OCI-LY1 (cell line): ENCODE measurements around the gene ZNF579.
"Not testable (repeated sequence)": the region's sequence is repeated elsewhere in the genome, so short reads cannot be mapped to it uniquely, and the experiment has no call there.

ENCODE experiments used
- H2AFZ ChIP-seq: fragments of 200-600 bp; sonication (generic), shearing (Covaris generic); 2 replicates; pipeline ENCODE4 v1.6.0; 2014; ENCODE audit warnings: antibody characterized with exemption, mild to moderate bottlenecking, low read length
- H3F3A ChIP-seq: fragments of 200-600 bp; sonication (generic), shearing (Covaris generic); 2 replicates; pipeline ENCODE4 v1.6.0; 2014; ENCODE audit warnings: mild to moderate bottlenecking, antibody characterized with exemption, low read length, moderate library complexity; ENCODE audit not compliant: insufficient read depth
- H3K27ac ChIP-seq: fragments of 200-600 bp; sonication (generic); 2 replicates; pipeline ENCODE4 v1.5.1; 2014; ENCODE audit warnings: low read length, mixed run types, mild to moderate bottlenecking, low read depth; ENCODE audit not compliant: poor library complexity, severe bottlenecking
- H3K27me3 ChIP-seq: fragments of 200-600 bp; sonication (generic); 2 replicates; pipeline ENCODE4 v1.6.0; 2014; ENCODE audit warnings: antibody characterized with exemption, mild to moderate bottlenecking, low read length, moderate library complexity; ENCODE audit not compliant: insufficient read depth
- H3K36me3 ChIP-seq: fragments of 200-600 bp; sonication (generic); 2 replicates; pipeline ENCODE4 v1.6.1; 2014; ENCODE audit warnings: mild to moderate bottlenecking, antibody characterized with exemption, low read length, moderate library complexity, mixed read lengths; ENCODE audit not compliant: insufficient read depth
- H3K4me1 ChIP-seq: fragments of 200-600 bp; sonication (generic); 2 replicates; pipeline ENCODE4 v1.5.1; 2014; ENCODE audit warnings: mild to moderate bottlenecking, low read length, moderate library complexity; ENCODE audit not compliant: insufficient read depth, severe bottlenecking
- H3K4me2 ChIP-seq: fragments of 200-600 bp; sonication (generic), shearing (Covaris generic); 2 replicates; pipeline ENCODE4 v1.6.1; 2014; ENCODE audit warnings: low read length
- H3K4me3 ChIP-seq: fragments of 200-600 bp; sonication (generic); 2 replicates; pipeline ENCODE4 v1.5.1; 2014; ENCODE audit warnings: low read length, low read depth, mild to moderate bottlenecking, mixed read lengths; ENCODE audit not compliant: poor library complexity, severe bottlenecking
- H3K79me2 ChIP-seq: fragments of 200-600 bp; shearing (Covaris generic); 2 replicates; pipeline ENCODE4 v1.6.1; 2016; ENCODE audit warnings: mixed run types, low read length, mixed read lengths; ENCODE audit not compliant: insufficient read depth
- H3K9ac ChIP-seq: fragments of 200-600 bp; sonication (generic), shearing (Covaris generic); 2 replicates; pipeline ENCODE4 v1.6.1; 2014; ENCODE audit warnings: mild to moderate bottlenecking, low read length, mixed read lengths
- H3K9me2 ChIP-seq: fragments of 200-600 bp; sonication (generic), shearing (Covaris generic); 2 replicates; pipeline ENCODE4 v1.6.1; 2014; ENCODE audit warnings: low read depth, mild to moderate bottlenecking, low read length, mixed read lengths
- H3K9me3 ChIP-seq: fragments of 200-600 bp; shearing (Covaris generic); 2 replicates; pipeline ENCODE4 v1.6.1; 2014; ENCODE audit warnings: low read length, mixed read lengths
- H4K20me1 ChIP-seq: fragments of 200-600 bp; sonication (generic), shearing (Covaris generic); 2 replicates; pipeline ENCODE4 v1.6.0; 2016; ENCODE audit warnings: mild to moderate bottlenecking, low read length; ENCODE audit not compliant: insufficient read depth
- EZH2 ChIP-seq: fragments of 200-600 bp; sonication (generic), shearing (Covaris generic); IDR thresholded peaks from 2 replicates; pipeline ENCODE4 v1.8.0; 2017; ENCODE audit warnings: borderline replicate concordance, mixed run types, mild to moderate bottlenecking, antibody characterized with exemption, low read length, moderate library complexity, mixed read lengths
- TF ChIP-seq, protein P1 (sequence below): fragments of 200-600 bp; sonication (generic), shearing (Covaris generic); IDR thresholded peaks from 2 replicates; pipeline ENCODE4 v1.5.1; 2017; ENCODE audit warnings: mild to moderate bottlenecking, antibody characterized with exemption, low read length, moderate library complexity, mixed read lengths

The ZNF579 gene

DNA sequence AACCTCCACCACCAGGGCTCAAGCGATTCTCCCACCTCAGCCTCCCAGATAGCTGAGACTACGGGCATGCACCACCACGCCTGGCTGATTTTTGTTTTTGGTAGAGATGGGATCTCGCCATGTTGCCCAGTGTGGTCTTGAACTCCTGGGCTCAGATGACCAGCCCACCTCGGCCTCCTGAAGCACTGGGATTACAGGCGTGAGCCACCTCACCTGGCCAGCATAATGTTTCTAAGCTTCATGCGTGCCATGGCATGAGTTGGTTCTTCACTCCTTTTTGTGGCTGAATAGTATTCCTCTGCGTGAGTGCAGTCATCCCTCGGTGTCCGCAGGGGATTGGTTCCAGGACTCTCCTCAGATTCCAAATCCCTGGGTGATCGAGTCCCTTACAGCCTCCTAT lies 4.2 kb upstream of the ZNF579 start:
- Histone ChIP-seq H3K27ac (no peak overlapping the region), H2AFZ (no peak overlapping the region), H3K36me3 (no peaks in the 10 kb centered on the region), H4K20me1 (no peaks in the 10 kb centered on the region), H3F3A (no peaks in the 10 kb centered on the region), H3K4me2 (no peak overlapping the region), H3K9ac (no peak overlapping the region), H3K9me3 (no peaks in the 10 kb centered on the region), H3K79me2 (no peaks in the 10 kb centered on the region), H3K4me3 (no peak overlapping the region), H3K27me3 (no peaks in the 10 kb centered on the region; the same call in 1 of the 2 replicates), H3K9me2 (no peaks in the 10 kb centered on the region), H3K4me1 (peaks cover 24% of the 10 kb centered on the region)
- no peak for TF ChIP-seq EZH2
- TF ChIP-seq, protein P1, sequence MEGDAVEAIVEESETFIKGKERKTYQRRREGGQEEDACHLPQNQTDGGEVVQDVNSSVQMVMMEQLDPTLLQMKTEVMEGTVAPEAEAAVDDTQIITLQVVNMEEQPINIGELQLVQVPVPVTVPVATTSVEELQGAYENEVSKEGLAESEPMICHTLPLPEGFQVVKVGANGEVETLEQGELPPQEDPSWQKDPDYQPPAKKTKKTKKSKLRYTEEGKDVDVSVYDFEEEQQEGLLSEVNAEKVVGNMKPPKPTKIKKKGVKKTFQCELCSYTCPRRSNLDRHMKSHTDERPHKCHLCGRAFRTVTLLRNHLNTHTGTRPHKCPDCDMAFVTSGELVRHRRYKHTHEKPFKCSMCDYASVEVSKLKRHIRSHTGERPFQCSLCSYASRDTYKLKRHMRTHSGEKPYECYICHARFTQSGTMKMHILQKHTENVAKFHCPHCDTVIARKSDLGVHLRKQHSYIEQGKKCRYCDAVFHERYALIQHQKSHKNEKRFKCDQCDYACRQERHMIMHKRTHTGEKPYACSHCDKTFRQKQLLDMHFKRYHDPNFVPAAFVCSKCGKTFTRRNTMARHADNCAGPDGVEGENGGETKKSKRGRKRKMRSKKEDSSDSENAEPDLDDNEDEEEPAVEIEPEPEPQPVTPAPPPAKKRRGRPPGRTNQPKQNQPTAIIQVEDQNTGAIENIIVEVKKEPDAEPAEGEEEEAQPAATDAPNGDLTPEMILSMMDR: no peak

DNA sequence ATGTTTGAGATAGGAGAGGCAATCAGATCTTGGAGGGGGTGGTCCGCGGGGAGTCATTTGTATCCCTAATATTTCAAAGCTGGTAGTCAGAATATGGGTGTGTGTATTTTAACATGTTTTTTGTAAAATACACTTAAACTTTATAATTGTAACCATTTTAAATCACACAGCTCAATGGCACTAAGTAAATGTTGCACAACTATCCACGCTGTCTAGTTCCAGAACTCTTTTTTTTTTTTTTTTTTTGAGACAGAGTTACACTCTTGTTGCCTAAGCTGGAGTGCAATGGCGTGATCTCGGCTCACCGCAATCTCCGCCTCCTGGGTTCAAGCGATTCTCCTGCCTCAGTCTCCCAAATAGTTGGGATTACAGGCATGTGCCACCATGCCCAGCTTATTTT lies 3.2 kb upstream of the ZNF579 start:
- not testable (repeated sequence) for H4K20me1 ChIP-seq, H3K9ac ChIP-seq, H3K36me3 ChIP-seq

DNA sequence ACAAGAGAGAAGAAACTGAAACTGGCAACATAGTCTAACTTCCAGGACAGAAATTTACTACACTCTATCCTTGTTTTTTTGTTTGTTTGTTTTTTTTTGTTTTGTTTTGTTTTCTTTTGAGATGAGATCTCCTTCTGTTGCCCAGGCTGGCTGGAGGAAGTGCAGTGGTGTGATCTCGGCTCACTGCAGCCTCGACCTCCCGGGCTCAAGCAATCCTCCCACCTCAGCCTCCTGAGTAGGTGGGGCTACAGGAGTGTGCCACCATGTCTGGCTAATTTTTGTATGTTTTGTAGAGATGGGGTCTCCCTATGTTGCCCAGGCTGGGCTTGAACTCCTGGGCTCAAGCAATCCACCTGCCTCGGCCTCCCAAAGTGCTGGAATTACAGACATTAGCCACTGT lies 1.6 kb upstream of the ZNF579 start:
- H3K4me1 ChIP-seq: peaks cover 30% of the 10 kb centered on the region
- H3K4me3 ChIP-seq, H2AFZ ChIP-seq, H3K79me2 ChIP-seq, H3K27me3 ChIP-seq, H3K9ac ChIP-seq, H3F3A ChIP-seq, H3K36me3 ChIP-seq, H3K9me3 ChIP-seq, H4K20me1 ChIP-seq, H3K27ac ChIP-seq, H3K9me2 ChIP-seq, H3K4me2 ChIP-seq: not testable (repeated sequence)

More for the DNA sequence above, 3.2 kb upstream of the ZNF579 start:
- peaks cover 30% of the 10 kb centered on the region for H3K4me1 ChIP-seq
- not testable (repeated sequence) for H3K27me3 ChIP-seq, H3F3A ChIP-seq, H3K9me3 ChIP-seq, H2AFZ ChIP-seq, H3K9me2 ChIP-seq, H3K27ac ChIP-seq, H3K79me2 ChIP-seq, H3K4me3 ChIP-seq, H3K4me2 ChIP-seq

DNA sequence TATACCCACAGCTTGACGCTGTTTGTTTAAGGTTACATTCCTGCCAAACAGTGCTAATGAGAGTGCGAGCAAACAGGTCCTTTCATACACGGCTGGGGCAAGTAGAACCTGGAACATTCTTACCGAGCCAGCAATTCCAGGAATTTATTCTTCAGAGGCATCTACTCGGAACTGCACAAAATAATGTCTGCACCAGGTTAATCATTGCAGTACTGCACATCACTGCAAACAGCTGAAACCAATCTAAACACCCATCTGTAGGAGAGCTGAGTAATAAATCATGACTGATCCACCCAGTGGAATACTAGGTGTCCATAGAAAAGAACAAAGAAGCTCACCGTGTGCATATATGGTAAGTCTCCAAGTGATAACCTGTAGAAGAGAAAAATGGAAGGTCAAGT lies 1.2 kb upstream of the ZNF579 start:
- Histone ChIP-seq H2AFZ (no peak overlapping the region), H3K4me3 (no peak overlapping the region), H3K9me2 (no peaks in the 10 kb centered on the region), H3K27me3 (no peaks in the 10 kb centered on the region; the same call in 1 of the 2 replicates), H3F3A (no peaks in the 10 kb centered on the region), H3K9ac (no peak overlapping the region), H3K9me3 (no peaks in the 10 kb centered on the region), H3K79me2 (no peaks in the 10 kb centered on the region), H3K27ac (no peak overlapping the region), H3K4me1 (peaks cover 26% of the 10 kb centered on the region), H4K20me1 (no peaks in the 10 kb centered on the region), H3K4me2 (no peak overlapping the region), H3K36me3 (peaks cover 9% of the 10 kb centered on the region)
- TF ChIP-seq, protein P1: no peak
- TF ChIP-seq EZH2: no peak
